Activated B cell treated with CpG ODN at 0.5 μM for 24 hours (primary cell): ENCODE data around the gene IL17RB. TPM values are rescaled to one million over a fixed set of nuclear protein-coding genes. Genes with fewer than 3 reads are reported as not detected.

ENCODE experiments used
- ATAC-seq: fragments of 200-7000 bp; cut with Tn5 transposase; one replicate; pipeline ENCODE4 v1.10.0; 2021; ENCODE audit warnings: low read depth, mild to moderate bottlenecking, moderate library complexity
- CTCF ChIA-PET: fragments of 350-600 bp; sonication (Branson Sonifier 250); formaldehyde crosslinking; loops from one replicate; lab custom pipeline; 2021; ENCODE audit warnings: antibody characterized with exemption; lab: Charles Lee
- POLR2A ChIA-PET: fragments of 350-600 bp; sonication (Branson Sonifier 250); formaldehyde crosslinking; loops from one replicate; lab custom pipeline; 2021; ENCODE audit warnings: antibody characterized with exemption; lab: Charles Lee
- DNase-seq: peaks from one replicate; pipeline ENCODE4 v3.0.0; 2022
- H3K27ac Mint-ChIP-seq: one replicate; pipeline ENCODE4 v1.8.0; 2020; ENCODE audit warnings: mixed read lengths
- H3K27me3 Mint-ChIP-seq: one replicate; pipeline ENCODE4 v1.8.0; 2021; ENCODE audit warnings: mixed read lengths
- H3K36me3 Mint-ChIP-seq: one replicate; pipeline ENCODE4 v1.8.0; 2021; ENCODE audit warnings: low read depth, mixed read lengths
- H3K4me1 Mint-ChIP-seq: one replicate; pipeline ENCODE4 v1.8.0; 2021; ENCODE audit warnings: mixed read lengths
- H3K4me3 Mint-ChIP-seq: one replicate; pipeline ENCODE4 v1.8.0; 2020; ENCODE audit warnings: mild to moderate bottlenecking, mixed read lengths
- H3K9me3 Mint-ChIP-seq: one replicate; pipeline ENCODE4 v1.8.0; 2020; ENCODE audit warnings: mixed read lengths
- intact Hi-C: fragments of 100-400 bp; cut with micrococcal nuclease; formaldehyde crosslinking; loops from one replicate; pipeline ENCODE4 v1.15.1; 2024
- total RNA-seq: library from RNA; stranded (reverse); gene quantifications from 2 replicates; pipeline ENCODE4 v1.2.3, GENCODE V29; 2022
- TF ChIP-seq, protein P1 (sequence below): fragments of 200-600 bp; IDR thresholded peaks from one replicate; pipeline ENCODE4 v1.8.0; 2022; ENCODE audit warnings: antibody characterized with exemption, mild to moderate bottlenecking

IL17RB gene
- total RNA-seq, 1 donor from 2014 or later: 3.0 TPM

DNA sequence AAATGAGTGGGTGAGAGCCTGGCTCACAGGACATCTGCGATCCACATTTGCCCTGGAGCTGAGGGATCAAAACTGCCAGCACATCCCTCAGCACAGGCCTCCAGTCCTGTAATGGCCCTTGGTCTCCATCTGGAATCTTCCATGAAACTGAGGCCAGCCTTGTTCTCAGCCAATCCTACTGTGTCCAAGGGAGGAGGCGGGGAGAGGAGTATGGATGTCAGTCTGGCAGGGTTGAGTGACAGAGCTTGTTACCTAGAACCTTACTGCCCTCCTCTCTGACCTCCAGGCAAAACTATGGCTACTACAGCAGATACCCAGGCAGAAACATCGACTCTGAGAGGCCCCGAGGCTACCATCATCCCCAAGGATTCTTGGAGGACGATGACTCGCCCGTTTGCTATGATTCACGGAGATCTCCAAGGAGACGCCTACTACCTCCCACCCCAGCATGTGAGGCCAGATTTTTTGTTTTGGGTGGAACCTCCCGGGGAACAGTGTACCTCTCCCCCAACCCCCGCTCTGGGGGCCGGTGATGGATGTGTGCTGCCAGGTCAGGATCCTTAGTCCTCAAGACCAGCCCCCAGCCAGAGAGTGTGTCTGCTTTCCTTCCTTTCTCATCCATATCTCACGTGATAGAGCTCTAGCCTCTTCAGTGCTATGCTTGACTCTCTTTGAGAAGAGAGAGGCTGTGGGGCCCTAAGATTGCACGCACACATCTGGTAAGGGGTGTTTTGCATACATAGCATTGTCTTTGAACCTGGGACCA lies 41.5 kb upstream of the IL17RB start:
- no peak overlapping the region for H3K27ac Mint-ChIP-seq
- ChIA-PET CTCF (no interaction called here), POLR2A (no interaction called here)
- peaks cover 3% of the 10 kb centered on the region for H3K27me3 Mint-ChIP-seq
- H3K9me3 Mint-ChIP-seq: no peaks in the 10 kb centered on the region
- H3K4me1 Mint-ChIP-seq: peaks cover 3% of the 10 kb centered on the region
- no peaks in the 10 kb centered on the region for H3K36me3 Mint-ChIP-seq
- TF ChIP-seq, protein P1, sequence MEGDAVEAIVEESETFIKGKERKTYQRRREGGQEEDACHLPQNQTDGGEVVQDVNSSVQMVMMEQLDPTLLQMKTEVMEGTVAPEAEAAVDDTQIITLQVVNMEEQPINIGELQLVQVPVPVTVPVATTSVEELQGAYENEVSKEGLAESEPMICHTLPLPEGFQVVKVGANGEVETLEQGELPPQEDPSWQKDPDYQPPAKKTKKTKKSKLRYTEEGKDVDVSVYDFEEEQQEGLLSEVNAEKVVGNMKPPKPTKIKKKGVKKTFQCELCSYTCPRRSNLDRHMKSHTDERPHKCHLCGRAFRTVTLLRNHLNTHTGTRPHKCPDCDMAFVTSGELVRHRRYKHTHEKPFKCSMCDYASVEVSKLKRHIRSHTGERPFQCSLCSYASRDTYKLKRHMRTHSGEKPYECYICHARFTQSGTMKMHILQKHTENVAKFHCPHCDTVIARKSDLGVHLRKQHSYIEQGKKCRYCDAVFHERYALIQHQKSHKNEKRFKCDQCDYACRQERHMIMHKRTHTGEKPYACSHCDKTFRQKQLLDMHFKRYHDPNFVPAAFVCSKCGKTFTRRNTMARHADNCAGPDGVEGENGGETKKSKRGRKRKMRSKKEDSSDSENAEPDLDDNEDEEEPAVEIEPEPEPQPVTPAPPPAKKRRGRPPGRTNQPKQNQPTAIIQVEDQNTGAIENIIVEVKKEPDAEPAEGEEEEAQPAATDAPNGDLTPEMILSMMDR: no peak
- DNase-seq (no peak), ATAC-seq (no peak)
- intact Hi-C loops: no loop called here
- no peak overlapping the region for H3K4me3 Mint-ChIP-seq

DNA sequence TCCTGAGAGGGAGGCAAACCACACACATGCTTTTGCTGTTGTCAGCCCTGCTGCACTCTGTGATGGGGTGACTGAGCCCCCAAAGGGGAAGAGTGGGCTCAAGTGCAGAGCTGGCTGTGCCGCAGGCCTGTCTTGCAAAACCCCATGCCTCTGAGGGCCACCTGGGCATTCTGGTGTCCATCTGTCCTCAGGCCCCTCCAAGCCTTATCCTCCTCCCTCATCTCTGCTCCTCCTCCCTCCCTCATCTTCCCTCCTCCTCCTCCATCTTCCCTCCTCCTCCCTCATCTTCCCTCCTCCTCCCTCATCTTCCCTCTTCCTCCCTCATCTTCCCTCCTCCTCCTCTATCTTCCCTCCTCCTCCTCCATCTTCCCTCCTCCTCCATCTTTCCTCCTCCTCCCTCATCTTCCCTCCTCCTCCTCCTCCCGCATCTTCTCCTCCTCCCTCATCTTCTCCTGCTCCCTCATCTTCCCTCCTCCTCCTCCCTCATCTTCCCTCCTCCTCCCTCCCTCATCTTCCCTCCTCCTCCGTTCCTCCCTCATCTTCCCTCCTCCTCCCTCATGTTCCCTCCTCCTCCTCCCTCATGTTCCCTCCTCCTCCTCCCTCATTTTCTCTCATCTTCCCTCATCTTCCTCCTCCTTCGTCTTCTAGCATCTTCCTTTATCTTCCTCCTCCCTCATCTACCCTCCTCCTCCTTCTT lies 40.8 kb upstream of the IL17RB start:
- no peak for ATAC-seq
- Mint-ChIP-seq H3K27me3 (peaks cover 3% of the 10 kb centered on the region), H3K9me3 (no peaks in the 10 kb centered on the region)

DNA sequence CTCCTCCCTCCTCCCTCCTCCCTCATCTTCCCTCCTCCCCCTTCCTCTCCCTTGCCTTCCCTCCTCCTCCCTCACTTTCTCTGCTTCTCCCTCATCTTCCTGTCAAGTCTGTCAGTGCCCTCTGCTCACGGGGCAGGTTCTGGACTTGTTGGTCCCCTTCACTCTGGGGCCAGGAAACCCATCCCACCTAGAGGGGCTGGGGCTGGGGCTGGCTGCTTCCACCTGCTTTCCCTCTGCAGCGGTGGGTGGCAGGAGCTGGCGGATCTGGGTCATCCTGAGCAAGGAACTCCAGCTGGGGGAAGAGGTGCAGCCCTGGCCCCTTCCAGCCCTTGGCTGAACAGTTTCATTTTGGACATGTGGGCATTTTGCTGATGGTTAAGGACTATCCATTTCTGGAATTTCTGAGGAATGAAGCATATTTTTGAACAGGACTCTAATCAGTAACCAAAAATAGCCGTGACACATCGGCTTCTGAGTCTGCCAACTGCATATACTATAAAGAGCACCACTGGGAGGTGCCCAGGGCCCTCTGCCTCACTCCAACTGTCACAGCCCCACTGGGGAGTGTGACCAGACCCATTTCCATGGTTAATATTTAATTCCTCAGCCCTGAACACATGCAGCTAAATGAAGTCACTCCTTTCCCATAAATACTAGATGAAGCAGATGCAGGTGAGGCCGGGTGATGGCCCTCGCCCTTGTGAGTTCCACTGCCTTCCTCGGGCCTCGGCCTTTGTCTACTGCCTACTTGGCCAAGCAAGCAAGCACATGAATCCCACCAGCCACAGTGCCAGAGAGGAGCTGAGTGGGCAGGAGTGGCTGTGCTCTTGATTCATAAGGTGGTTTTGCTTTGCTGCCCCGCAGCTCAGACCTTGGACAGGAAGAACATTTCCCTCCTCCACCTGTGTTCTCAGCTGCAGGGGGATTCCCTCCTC lies 39.9 kb upstream of the IL17RB start:
- no peaks in the 10 kb centered on the region for H3K9me3 Mint-ChIP-seq
- H3K27ac Mint-ChIP-seq: no peak overlapping the region
- H3K27me3 Mint-ChIP-seq: peaks cover 3% of the 10 kb centered on the region
- ChIA-PET POLR2A (no interaction called here), CTCF (no interaction called here)
- TF ChIP-seq, protein P1: no peak
- no peak overlapping the region for H3K4me3 Mint-ChIP-seq
- H3K36me3 Mint-ChIP-seq: no peaks in the 10 kb centered on the region
- no peak for DNase-seq
- H3K4me1 Mint-ChIP-seq: peaks cover 3% of the 10 kb centered on the region
- intact Hi-C loops: no loop called here
- no peak for ATAC-seq

More for the DNA sequence above, 40.8 kb upstream of the IL17RB start:
- TF ChIP-seq, protein P1: no peak
- intact Hi-C loops: no loop called here
- DNase-seq: no peak
- Mint-ChIP-seq H3K27ac (no peak overlapping the region), H3K4me3 (no peak overlapping the region), H3K36me3 (no peaks in the 10 kb centered on the region), H3K4me1 (peaks cover 3% of the 10 kb centered on the region)
- ChIA-PET CTCF (no interaction called here), POLR2A (no interaction called here)

DNA sequence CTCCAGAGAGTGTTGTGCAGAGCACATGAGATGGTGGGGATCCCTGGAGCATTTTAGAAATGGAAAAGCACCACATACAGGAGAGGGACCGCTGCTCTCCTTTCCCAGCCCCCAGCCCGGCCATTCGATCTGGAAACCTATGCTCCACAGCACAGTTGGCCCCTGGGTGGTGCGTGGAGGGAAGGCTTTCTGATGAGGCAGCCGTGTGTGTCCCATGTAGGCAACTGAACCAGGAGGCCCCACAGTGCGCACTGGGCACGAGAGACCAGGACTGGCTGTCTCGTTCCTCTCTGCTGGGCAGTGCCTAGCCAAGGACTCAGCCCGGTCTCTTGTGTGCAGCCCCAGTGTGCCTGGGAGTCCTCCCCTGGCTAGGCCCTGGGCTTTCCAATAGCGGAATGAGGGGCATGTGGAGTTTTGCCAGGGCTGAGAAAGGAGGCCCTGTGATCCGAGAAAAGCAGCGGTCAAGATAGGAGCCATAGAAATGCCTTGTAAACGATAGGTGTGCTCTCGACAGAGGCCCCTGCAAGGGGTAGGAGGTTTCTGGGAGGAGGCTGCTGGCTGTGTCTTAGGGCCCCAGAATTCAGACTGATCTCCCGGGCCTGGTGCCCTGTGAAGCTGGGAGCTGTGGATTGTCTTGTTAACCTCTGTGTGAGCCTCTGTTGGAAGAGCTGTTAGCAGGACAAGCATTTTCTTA lies 39.1 kb upstream of the IL17RB start:
- POLR2A ChIA-PET: no interaction called here
- peaks cover 3% of the 10 kb centered on the region for H3K4me1 Mint-ChIP-seq
- no peaks in the 10 kb centered on the region for H3K9me3 Mint-ChIP-seq
- H3K4me3 Mint-ChIP-seq: no peak overlapping the region
- H3K36me3 Mint-ChIP-seq: no peaks in the 10 kb centered on the region
- H3K27ac Mint-ChIP-seq: no peak overlapping the region
- intact Hi-C loops: no loop called here
- peaks cover 3% of the 10 kb centered on the region for H3K27me3 Mint-ChIP-seq
- CTCF ChIA-PET: no interaction called here
- TF ChIP-seq, protein P1: no peak
- ATAC-seq: no peak
- DNase-seq: no peak
